Ishikawa (cell line): ENCODE measurements around the gene SCFD2.

Source experiments
- CEBPB ChIP-seq: IDR thresholded peaks from 2 replicates; pipeline ENCODE4 v1.6.1; 2012
- CREB1 ChIP-seq: IDR thresholded peaks from 2 replicates; pipeline ENCODE4 v1.6.1; 2012; ENCODE audit warnings: low read depth
- EGR1 ChIP-seq: IDR thresholded peaks from 2 replicates; pipeline ENCODE4 v1.6.1; 2012
- EP300 ChIP-seq: IDR thresholded peaks from 2 replicates; pipeline ENCODE4 v1.6.1; 2012; ENCODE audit warnings: borderline replicate concordance
- FOXM1 ChIP-seq: IDR thresholded peaks from 2 replicates; pipeline ENCODE4 v1.6.1; 2012; ENCODE audit warnings: low read depth, borderline replicate concordance
- MAX ChIP-seq: IDR thresholded peaks from 2 replicates; pipeline ENCODE4 v1.6.1; 2012
- RAD21 ChIP-seq: IDR thresholded peaks from 2 replicates; pipeline ENCODE4 v1.6.1; 2012; ENCODE audit warnings: low read depth
- REST ChIP-seq: IDR thresholded peaks from 2 replicates; pipeline ENCODE4 v1.6.1; 2012; ENCODE audit warnings: low read depth, mild to moderate bottlenecking
- TAF1 ChIP-seq: IDR thresholded peaks from 2 replicates; pipeline ENCODE4 v1.6.1; 2012; ENCODE audit warnings: low read depth, mild to moderate bottlenecking
- ZBTB7A ChIP-seq: IDR thresholded peaks from 2 replicates; pipeline ENCODE4 v1.6.1; 2012; ENCODE audit warnings: low read depth

- TF ChIP-seq TAF1 (no peak), CREB1 (no peak), EGR1 (no peak), MAX (no peak), CEBPB (no peak), FOXM1 (no peak), REST (no peak), EP300 (no peak), RAD21 (no peak), ZBTB7A (no peak)
Observed at GRCh38 chr4:52823702-52824092, 542.2 kb downstream of the SCFD2 start.
